GM12865 (cell line): ENCODE results near the gene USP6NL.
"Not testable (repeated sequence)": the region's sequence is repeated elsewhere in the genome, so short reads cannot be mapped to it uniquely, and the experiment has no call there.

ENCODE experiments used
- DNase-seq: peaks from one replicate; pipeline ENCODE4 v3.0.0; 2010; ENCODE audit warnings: low read depth
- H3K4me3 ChIP-seq: 2 replicates; pipeline ENCODE4 v1.5.1; 2011; ENCODE audit warnings: mild to moderate bottlenecking, low read depth, low read length, control low read depth
- TF ChIP-seq, protein P1 (sequence below): IDR thresholded peaks from 2 replicates; pipeline ENCODE4 v1.5.1; 2011; ENCODE audit warnings: low read length, control low read depth, low read depth, inconsistent platforms; ENCODE audit not compliant: insufficient read depth; ENCODE audit errors: missing control alignments

USP6NL gene

DNA sequence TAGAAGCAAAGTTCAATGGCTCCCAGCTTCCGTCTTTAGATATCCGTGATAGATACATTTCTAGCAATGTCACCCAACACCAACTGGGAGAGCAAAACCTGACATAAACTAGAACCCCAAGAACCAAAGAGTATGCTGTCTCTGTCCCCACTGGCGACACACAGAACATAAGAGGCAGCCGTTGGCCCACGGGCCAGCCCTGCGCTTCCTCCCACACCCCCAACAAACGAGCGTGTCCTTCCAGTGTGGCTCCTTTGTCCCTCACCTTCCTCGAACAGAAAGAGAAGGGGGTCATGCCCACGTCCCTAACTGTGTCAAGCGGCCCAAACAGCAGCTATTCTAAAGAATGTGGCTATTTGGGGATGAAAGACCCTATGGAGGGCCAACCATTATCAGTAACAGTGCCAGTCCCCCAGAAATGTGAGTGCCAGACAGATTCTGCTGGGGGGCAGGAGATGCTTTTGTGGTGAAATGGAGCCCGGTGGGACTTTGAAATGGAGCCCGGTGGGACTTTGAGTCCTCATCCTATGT lies 171.9 kb downstream of the USP6NL start:
- no peak for DNase-seq
- no peak overlapping the region for H3K4me3 ChIP-seq
- TF ChIP-seq, protein P1, sequence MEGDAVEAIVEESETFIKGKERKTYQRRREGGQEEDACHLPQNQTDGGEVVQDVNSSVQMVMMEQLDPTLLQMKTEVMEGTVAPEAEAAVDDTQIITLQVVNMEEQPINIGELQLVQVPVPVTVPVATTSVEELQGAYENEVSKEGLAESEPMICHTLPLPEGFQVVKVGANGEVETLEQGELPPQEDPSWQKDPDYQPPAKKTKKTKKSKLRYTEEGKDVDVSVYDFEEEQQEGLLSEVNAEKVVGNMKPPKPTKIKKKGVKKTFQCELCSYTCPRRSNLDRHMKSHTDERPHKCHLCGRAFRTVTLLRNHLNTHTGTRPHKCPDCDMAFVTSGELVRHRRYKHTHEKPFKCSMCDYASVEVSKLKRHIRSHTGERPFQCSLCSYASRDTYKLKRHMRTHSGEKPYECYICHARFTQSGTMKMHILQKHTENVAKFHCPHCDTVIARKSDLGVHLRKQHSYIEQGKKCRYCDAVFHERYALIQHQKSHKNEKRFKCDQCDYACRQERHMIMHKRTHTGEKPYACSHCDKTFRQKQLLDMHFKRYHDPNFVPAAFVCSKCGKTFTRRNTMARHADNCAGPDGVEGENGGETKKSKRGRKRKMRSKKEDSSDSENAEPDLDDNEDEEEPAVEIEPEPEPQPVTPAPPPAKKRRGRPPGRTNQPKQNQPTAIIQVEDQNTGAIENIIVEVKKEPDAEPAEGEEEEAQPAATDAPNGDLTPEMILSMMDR = no peak

DNA sequence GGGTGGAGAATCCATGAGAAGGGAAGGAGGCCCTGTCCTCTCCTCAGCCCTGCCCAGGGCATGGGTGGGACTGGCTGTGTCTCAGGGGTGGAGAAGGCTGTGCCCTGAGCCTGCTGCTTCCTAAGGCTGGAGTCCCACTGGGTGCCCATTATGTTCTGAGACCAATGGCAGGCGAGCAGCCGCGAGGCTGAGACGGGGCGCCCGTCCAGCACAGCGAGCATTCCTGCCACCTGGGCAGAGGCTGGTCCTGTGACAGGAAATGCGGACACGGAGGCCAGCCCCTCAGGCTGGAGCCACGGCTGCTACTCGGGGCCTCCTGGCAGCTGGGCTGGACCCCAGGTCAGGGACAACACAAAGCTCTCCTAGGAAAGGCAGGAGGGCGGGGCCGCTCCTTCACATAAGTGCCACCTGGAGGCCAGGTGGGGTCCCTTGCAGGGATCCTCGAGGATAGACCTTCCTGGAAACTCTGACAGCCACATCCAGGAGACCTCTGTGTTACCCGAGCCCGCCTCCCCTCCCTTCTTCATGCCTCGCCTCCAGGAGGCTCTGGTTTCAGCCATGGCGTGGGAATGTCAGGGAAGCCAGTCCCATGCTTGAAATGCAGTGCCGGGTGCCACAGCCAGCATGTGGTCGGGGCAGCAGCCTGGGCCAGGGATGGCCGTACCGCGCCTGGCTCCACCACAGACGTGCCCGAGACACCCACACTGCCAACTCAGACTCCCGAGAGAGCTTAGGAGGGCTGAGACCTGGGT lies 173.9 kb downstream of the USP6NL start:
- TF ChIP-seq, protein P1 = no peak
- no peak for DNase-seq

DNA sequence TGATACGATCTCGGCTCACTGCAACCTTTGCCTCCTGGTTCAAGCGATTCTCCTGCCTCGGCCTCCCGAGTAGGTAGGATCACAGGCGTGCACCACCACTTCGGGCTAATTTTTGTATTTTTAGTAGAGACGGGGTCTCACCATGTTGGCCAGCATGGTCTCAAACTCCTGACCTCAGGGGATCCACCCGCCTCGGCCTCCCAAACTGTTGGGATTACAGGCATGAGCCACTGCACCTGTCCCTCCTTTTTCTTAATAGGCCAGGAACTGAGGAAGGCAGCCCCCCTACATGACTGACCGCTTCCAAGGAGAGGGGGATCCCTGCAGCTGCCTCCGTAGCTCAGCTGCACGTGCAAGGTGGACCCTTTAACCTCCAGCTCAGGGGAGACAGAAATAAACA lies 175.0 kb downstream of the USP6NL start:
- H3K4me3 ChIP-seq, DNase-seq: not testable (repeated sequence)

More for the DNA sequence above, 173.9 kb downstream of the USP6NL start:
- H3K4me3 ChIP-seq = no peak overlapping the region

DNA sequence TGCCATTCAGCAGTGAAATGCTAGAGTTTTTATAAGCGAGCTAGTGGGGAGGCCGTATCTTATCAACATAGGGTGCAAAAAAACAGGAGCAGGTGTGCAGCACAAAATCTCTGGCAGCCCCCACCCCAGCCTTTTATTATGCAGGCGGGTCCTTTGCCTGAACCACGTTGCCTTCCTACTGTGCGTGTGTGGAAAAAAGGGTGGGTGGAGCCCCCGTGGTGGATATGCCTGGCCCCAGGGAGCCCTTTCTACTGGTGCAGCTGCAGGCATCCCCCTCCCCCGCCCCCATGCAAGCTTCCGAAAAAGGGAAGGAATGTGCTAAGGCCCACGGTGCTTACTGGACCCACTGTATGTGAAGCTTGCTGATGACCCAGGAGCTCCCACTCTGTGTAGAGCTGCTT lies 175.9 kb downstream of the USP6NL start:
- no peak for DNase-seq
- H3K4me3 ChIP-seq = no peak overlapping the region
- TF ChIP-seq, protein P1 = no peak

DNA sequence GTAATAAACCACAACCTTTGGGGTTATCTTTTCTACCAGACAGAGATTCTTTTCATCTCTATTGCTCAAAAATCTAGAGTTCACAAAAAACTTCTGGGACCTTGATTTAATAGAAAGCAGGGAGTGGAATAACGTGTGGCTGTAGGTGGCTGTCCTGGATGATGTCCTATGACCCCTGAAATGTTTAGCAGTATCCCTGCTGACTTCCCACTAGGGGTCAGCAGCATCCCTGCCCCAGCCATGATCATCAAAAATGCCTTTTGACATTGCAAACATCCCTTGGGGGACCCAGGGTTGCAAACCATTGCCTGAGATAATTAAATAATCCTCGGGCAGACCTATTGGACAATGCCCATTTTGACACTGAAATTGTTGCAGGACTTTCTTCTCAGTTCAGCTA lies 177.1 kb downstream of the USP6NL start:
- peak; percentile 47 for DNase-seq
- H3K4me3 ChIP-seq = no peak overlapping the region

DNA sequence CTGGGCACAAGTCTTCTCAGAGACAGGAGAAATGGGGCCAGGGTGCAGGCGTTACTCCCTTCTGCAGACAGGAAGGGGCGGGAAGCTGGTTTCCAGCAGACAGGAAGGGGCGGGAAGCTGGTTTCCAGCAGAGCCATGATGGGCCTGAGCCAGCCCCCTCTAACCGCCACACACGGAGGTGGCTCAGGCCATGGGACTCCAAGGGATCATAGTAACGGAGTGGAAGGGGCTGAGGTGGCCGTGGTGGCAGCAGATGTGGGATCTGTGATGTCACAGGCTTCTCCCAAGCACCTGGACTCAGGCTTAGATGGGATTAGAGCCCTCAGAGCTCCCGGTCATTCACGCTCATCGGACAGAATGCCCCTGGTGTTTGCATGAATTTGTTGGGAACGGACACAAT lies 177.8 kb downstream of the USP6NL start:
- TF ChIP-seq, protein P1 = no peak
- DNase-seq = no peak
- H3K4me3 ChIP-seq = no peak overlapping the region

More for the DNA sequence above, 177.1 kb downstream of the USP6NL start:
- TF ChIP-seq, protein P1 = peak; percentile 45

DNA sequence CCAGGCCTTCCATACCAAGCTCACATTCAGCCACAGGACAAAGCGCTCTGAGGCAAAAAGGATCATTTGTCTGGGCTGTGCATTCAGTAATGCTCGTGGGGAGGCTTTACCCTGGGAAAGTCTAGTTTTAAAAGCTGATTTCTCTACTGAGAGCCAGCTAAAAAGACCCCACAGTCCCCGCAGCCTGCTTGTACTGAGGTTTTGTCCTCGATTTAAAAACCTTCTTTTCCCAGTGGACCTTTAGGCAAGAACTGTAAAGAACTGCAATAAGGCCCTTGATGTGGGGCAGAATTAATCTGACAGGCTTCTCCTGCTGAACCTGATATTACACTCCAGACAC lies 180.3 kb downstream of the USP6NL start:
- H3K4me3 ChIP-seq = no peak overlapping the region
- TF ChIP-seq, protein P1 = no peak
- DNase-seq = no peak
